Measurements from ENCODE around the gene THRB. TPM values are rescaled to one million over a fixed set of nuclear protein-coding genes. Genes with fewer than 3 reads are reported as not detected.

Gene THRB
- total RNA-seq, 1 experiment from 2014 or later, result 13.5 TPM

DNA sequence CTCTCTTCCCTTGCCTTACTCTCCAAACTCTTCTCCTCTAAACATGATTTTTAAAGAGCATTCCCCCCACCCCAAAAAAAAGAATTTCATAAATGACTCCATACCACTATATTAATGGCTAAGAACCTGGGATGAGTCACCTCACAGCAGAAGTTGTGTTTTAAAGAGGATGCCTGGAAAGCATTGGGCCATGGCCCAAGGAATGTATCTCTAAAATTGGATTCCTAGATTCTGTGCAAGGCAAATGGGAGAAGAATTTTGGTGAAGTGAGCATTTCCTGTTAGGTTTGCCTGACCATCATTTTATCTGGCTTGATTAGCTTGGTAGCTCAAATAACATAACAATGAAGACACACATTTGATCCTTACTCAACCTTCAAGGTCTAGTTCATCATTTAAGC, 298.1 kb downstream of the THRB start:
- no TSS peak for BruUV-seq (replicated peaks)
- no peak for DNase-seq
- TF ChIP-seq, protein P1, sequence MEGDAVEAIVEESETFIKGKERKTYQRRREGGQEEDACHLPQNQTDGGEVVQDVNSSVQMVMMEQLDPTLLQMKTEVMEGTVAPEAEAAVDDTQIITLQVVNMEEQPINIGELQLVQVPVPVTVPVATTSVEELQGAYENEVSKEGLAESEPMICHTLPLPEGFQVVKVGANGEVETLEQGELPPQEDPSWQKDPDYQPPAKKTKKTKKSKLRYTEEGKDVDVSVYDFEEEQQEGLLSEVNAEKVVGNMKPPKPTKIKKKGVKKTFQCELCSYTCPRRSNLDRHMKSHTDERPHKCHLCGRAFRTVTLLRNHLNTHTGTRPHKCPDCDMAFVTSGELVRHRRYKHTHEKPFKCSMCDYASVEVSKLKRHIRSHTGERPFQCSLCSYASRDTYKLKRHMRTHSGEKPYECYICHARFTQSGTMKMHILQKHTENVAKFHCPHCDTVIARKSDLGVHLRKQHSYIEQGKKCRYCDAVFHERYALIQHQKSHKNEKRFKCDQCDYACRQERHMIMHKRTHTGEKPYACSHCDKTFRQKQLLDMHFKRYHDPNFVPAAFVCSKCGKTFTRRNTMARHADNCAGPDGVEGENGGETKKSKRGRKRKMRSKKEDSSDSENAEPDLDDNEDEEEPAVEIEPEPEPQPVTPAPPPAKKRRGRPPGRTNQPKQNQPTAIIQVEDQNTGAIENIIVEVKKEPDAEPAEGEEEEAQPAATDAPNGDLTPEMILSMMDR (IDR thresholded peaks at IDR 0.05; ENCODE audit: unreplicated experiment), result no peak
- Mint-ChIP-seq H3K9me3 (ENCODE audit: low read depth, unreplicated experiment) (no peaks in the 10 kb centered on the region), H3K4me3 (ENCODE audit: low read depth, unreplicated experiment) (no peak overlapping the region), H3K4me1 (ENCODE audit: low read depth, unreplicated experiment) (no peaks in the 10 kb centered on the region), H3K27ac (ENCODE audit: unreplicated experiment) (no peak overlapping the region), H3K36me3 (ENCODE audit: insufficient read depth, unreplicated experiment) (no peaks in the 10 kb centered on the region), H3K27me3 (ENCODE audit: unreplicated experiment) (no peaks in the 10 kb centered on the region)
- intact Hi-C loops (cut with micrococcal nuclease; ENCODE audit: unreplicated experiment), result no loop called here
- CTCF ChIA-PET, result no interaction called here

DNA sequence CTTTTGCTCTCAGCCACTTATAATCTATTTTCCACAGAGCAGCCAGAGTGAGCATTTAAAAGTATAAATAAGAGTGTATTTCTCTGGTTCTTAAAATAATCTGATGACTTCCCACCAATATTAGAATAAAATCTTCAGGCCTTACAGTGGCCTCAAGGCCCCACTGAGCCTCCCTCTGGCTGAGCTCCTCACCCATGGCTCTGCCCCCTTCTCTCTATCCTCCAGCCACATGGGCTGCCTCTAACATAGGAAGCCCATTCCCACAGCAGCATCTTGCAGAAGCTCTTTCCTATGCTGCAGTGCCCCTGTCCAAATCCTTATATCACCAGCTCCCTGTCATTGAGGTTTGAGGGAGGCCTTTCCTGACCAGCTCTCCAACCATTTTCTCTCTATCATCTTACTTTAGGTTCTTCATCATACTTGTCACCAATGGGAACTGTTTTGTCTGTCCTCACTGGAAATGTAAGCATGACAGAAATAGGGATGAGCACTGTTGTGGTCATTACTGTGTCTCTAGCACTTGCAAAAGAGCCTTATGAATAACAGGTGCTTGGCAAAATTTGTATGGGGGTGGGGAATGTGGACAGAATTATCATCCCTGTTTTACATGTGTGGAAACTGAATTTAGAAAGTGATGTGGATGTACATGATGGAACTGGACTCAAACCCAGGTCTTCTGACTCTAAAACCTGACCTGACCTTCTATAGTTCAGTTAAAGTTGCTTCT, 299.0 kb downstream of the THRB start:
- no peaks in the 10 kb centered on the region for H3K4me1 Mint-ChIP-seq (ENCODE audit: low read depth, unreplicated experiment)
- CTCF ChIA-PET, result interaction anchor here (1.2 kb wide), 1 partner anchor 9 kb away, joined by 4 read pairs; no protein-coding TSS in a partner anchor
- no TSS peak for BruUV-seq (replicated peaks)

DNA sequence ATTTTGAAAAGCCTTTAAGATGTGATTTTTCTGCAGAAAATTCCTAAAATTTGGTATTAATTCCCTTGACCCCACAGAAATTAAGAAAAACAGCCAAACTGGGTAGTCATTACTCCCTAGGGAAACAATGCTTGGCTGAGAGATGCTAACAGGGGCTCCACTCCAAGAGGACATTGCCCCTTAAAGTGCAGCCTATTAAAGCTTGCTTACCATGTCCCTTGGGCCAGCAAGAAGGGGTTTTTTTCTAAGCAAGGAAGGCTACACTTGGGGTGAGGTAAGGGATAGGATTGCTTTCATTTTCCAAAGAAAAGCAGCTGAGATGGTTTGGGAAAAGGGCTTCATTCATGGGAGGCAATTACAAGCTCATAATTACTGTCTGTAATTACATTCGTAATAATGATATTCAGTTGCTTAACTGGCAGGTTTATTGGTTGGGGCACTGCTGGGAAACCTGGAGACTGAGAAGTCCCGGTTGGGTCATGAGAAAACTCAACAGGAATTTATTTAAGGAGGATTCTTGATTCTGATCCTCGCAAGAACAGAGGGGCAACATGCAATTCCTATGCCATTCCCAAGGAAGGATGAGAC, 302.1 kb downstream of the THRB start:
- Mint-ChIP-seq H3K4me1 (ENCODE audit: low read depth, unreplicated experiment) (no peaks in the 10 kb centered on the region), H3K9me3 (ENCODE audit: low read depth, unreplicated experiment) (no peaks in the 10 kb centered on the region), H3K27ac (ENCODE audit: unreplicated experiment) (no peak overlapping the region), H3K36me3 (ENCODE audit: insufficient read depth, unreplicated experiment) (no peaks in the 10 kb centered on the region), H3K27me3 (ENCODE audit: unreplicated experiment) (no peaks in the 10 kb centered on the region), H3K4me3 (ENCODE audit: low read depth, unreplicated experiment) (no peak overlapping the region)
- intact Hi-C loops (cut with micrococcal nuclease; ENCODE audit: unreplicated experiment), result no loop called here
- TF ChIP-seq, protein P1 (IDR thresholded peaks at IDR 0.05; ENCODE audit: unreplicated experiment), result no peak
- BruUV-seq (replicated peaks), result no TSS peak
- DNase-seq, result no peak
- CTCF ChIA-PET, result interaction anchor here (1.5 kb wide), 1 partner anchor 33 kb away, joined by 4 read pairs; no protein-coding TSS in a partner anchor

More for the DNA sequence above, 299.0 kb downstream of the THRB start:
- no peak overlapping the region for H3K27ac Mint-ChIP-seq (ENCODE audit: unreplicated experiment)
- no peaks in the 10 kb centered on the region for H3K27me3 Mint-ChIP-seq (ENCODE audit: unreplicated experiment)
- intact Hi-C loops (cut with micrococcal nuclease; ENCODE audit: unreplicated experiment), result no loop called here
- TF ChIP-seq, protein P1 (IDR thresholded peaks at IDR 0.05; ENCODE audit: unreplicated experiment), result no peak
- no peaks in the 10 kb centered on the region for H3K36me3 Mint-ChIP-seq (ENCODE audit: insufficient read depth, unreplicated experiment)
- DNase-seq, result no peak
- no peak overlapping the region for H3K4me3 Mint-ChIP-seq (ENCODE audit: low read depth, unreplicated experiment)
- H3K9me3 Mint-ChIP-seq (ENCODE audit: low read depth, unreplicated experiment), result no peaks in the 10 kb centered on the region

DNA sequence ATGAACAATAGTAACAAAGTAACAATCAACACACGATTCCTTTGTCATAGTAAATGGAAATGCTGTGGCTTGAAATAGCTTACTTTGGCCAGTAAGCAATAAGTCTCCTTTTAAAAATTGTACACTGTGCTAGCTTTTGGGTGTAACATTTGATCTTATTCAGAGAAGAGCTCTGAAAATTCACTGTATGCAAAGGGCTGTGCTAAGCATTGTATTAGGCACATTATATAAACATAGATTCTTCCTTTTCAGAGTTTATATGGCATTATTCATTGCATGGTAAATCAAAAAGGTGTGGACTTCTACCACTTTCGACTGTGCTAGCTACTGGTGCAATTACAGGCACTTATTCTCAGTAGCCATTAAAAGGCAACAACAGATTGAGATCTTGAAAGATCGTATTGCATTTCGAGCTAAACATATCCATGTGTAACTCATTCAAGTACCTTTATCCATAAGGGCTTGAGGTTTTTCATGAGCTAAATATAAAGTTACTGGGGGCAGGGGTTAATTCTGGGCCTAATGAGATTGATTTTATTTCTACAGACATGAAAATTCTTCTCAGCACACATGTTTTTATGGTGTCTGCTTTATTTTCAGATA, 302.7 kb downstream of the THRB start:
- DNase-seq, result no peak
- H3K27me3 Mint-ChIP-seq (ENCODE audit: unreplicated experiment), result no peaks in the 10 kb centered on the region
- intact Hi-C loops (cut with micrococcal nuclease; ENCODE audit: unreplicated experiment), result no loop called here
- no peaks in the 10 kb centered on the region for H3K36me3 Mint-ChIP-seq (ENCODE audit: insufficient read depth, unreplicated experiment)
- CTCF ChIA-PET, result interaction anchor here (1.5 kb wide), 1 partner anchor 33 kb away, joined by 4 read pairs; no protein-coding TSS in a partner anchor
- no peaks in the 10 kb centered on the region for H3K9me3 Mint-ChIP-seq (ENCODE audit: low read depth, unreplicated experiment)
- TF ChIP-seq, protein P1 (IDR thresholded peaks at IDR 0.05; ENCODE audit: unreplicated experiment), result no peak
- BruUV-seq (replicated peaks), result no TSS peak
- H3K4me3 Mint-ChIP-seq (ENCODE audit: low read depth, unreplicated experiment), result no peak overlapping the region
- H3K4me1 Mint-ChIP-seq (ENCODE audit: low read depth, unreplicated experiment), result no peaks in the 10 kb centered on the region
- no peak overlapping the region for H3K27ac Mint-ChIP-seq (ENCODE audit: unreplicated experiment)

Data from Calu3 (cell line).